ENCODE data around the gene PLAAT2.
"Not testable (repeated sequence)": the region's sequence is repeated elsewhere in the genome, so short reads cannot be mapped to it uniquely, and the experiment has no call there.

The PLAAT2 gene

DNA sequence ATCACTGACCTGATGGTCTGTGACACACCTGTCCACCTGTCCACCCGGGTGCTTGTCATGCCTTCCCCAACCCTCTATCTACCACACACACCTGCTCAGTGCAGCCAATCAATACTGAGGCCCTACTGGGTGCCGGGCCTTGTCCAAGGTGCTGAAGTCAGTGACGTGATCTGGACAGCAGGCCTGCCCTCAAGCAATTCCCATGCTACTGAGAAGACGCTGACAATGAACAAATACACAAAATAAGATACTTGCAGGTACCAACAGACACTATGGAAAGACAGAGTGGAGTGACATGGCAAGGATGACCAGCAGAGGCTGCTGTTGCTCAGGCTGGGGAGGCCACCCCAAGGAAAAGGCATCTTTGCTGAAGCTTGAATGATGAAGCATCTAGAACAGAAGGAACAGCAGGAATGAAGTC lies 29.8 kb upstream of the PLAAT2 start:
- Histone ChIP-seq H3K27me3 (replicated peaks in 2 of 5; ENCODE audit: control insufficient read depth in 4 of 5, insufficient read depth in 5 of 5, low read length in 4 of 5) (peaks cover 0 to 4% (median 0%) of the 10 kb centered on the region in 5 experiments), H3K9me3 (ENCODE audit: control extremely low read depth in 1 of 5, control insufficient read depth in 4 of 5, insufficient read depth in 2 of 5, low read depth in 1 of 5, low read length in 4 of 5) (no peaks in the 10 kb centered on the region), H3K27ac (ENCODE audit: insufficient read depth in 1 of 2, low read depth in 1 of 2, low read length in 2 of 2, poor library complexity in 1 of 2, severe bottlenecking in 2 of 2) (no peak overlapping the region), H3K4me1 (ENCODE audit: control extremely low read depth in 1 of 4, control insufficient read depth in 4 of 4, insufficient read depth in 4 of 4, low read length in 3 of 4) (no peaks in the 10 kb centered on the region), H3K4me3 (ENCODE audit: control insufficient read depth in 1 of 7, extremely low read depth in 1 of 7, insufficient read depth in 4 of 7, low read depth in 2 of 7, low read length in 6 of 7) (no peak overlapping the region), H3K36me3 (ENCODE audit: control insufficient read depth in 4 of 4, insufficient read depth in 4 of 4, low read length in 3 of 4) (no peaks in the 10 kb centered on the region)
- ChIA-PET CTCF (interaction anchor here (0.8 to 3.0 kb wide), 9 partner anchors 9 to 115 kb away, joined by 3 to 13 read pairs (median 4); no protein-coding TSS in a partner anchor), POLR2A (no interaction called here)
- WGBS (ENCODE audit: insufficient coverage): 93% methylated on average over 2 of the region's 4 CpGs
- DNase-seq: peak in 2 of 3 donors; percentile 48

DNA sequence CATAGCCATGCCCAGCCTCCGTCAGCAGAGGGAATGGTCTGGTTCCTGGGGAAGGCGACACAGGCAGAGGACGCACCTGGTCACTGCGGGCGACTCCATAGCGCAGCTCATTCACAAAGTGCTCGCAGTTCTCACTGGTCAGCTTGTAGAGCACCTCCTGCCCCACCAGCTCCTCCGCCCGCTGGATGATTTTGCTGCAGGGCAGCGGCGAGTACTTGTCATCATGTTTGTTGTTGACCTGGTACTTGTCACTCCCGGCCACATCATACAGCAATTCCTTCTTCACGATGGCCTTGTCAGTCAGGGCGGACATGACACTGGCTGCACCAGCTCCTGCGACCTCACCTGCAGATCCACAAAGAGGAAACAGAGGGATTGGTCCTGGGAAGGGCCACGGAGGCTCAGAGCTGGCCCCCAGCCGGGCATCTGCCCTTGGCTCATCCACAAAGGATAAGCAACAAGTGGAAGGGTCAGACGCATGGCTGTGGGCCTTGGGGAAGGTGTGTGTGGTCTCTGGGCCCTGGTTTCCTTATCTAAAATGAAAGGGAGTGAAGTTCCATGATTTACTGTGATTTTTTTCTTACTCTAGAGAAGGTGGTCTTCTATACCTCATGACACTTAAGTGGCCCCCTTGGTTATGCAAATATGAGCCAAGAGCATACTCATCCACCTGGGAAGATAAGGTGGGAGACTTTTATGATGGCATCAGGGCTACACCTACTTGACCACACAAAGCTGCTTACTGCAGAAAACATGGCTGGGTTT lies 27.0 kb upstream of the PLAAT2 start:
- Histone ChIP-seq H3K9me3 (ENCODE audit: control extremely low read depth in 1 of 5, control insufficient read depth in 4 of 5, insufficient read depth in 2 of 5, low read depth in 1 of 5, low read length in 4 of 5) (no peaks in the 10 kb centered on the region), H3K27ac (ENCODE audit: insufficient read depth in 1 of 2, low read depth in 1 of 2, low read length in 2 of 2, poor library complexity in 1 of 2, severe bottlenecking in 2 of 2) (no peak overlapping the region), H3K27me3 (replicated peaks in 2 of 5; ENCODE audit: control insufficient read depth in 4 of 5, insufficient read depth in 5 of 5, low read length in 4 of 5) (peaks cover 0 to 4% (median 0%) of the 10 kb centered on the region in 5 experiments), H3K36me3 (ENCODE audit: control insufficient read depth in 4 of 4, insufficient read depth in 4 of 4, low read length in 3 of 4) (no peaks in the 10 kb centered on the region), H3K4me1 (ENCODE audit: control extremely low read depth in 1 of 4, control insufficient read depth in 4 of 4, insufficient read depth in 4 of 4, low read length in 3 of 4) (no peaks in the 10 kb centered on the region), H3K4me3 (ENCODE audit: control insufficient read depth in 1 of 7, extremely low read depth in 1 of 7, insufficient read depth in 4 of 7, low read depth in 2 of 7, low read length in 6 of 7) (no peak overlapping the region)
- over 99% methylated on average over 18 of the region's 18 CpGs for WGBS (ENCODE audit: insufficient coverage)
- ChIA-PET POLR2A (no interaction called here), CTCF (interaction anchor here (0.8 to 1.2 kb wide), 2 partner anchors 18 to 46 kb away, joined by 3 read pairs; no protein-coding TSS in a partner anchor)
- DNase-seq: no peak

- Histone ChIP-seq H3K27ac (ENCODE audit: insufficient read depth in 1 of 2, low read depth in 1 of 2, low read length in 2 of 2, poor library complexity in 1 of 2, severe bottlenecking in 2 of 2) (no peak overlapping the region), H3K9me3 (ENCODE audit: control extremely low read depth in 1 of 5, control insufficient read depth in 4 of 5, insufficient read depth in 2 of 5, low read depth in 1 of 5, low read length in 4 of 5) (no peaks in the 10 kb centered on the region), H3K27me3 (replicated peaks in 2 of 5; ENCODE audit: control insufficient read depth in 4 of 5, insufficient read depth in 5 of 5, low read length in 4 of 5) (peaks cover 0 to 4% (median 0%) of the 10 kb centered on the region in 5 experiments), H3K36me3 (ENCODE audit: control insufficient read depth in 4 of 4, insufficient read depth in 4 of 4, low read length in 3 of 4) (no peaks in the 10 kb centered on the region), H3K4me3 (ENCODE audit: control insufficient read depth in 1 of 7, extremely low read depth in 1 of 7, insufficient read depth in 4 of 7, low read depth in 2 of 7, low read length in 6 of 7) (no peak overlapping the region), H3K4me1 (ENCODE audit: control extremely low read depth in 1 of 4, control insufficient read depth in 4 of 4, insufficient read depth in 4 of 4, low read length in 3 of 4) (no peaks in the 10 kb centered on the region)
- WGBS (ENCODE audit: insufficient coverage): 90% methylated on average over 2 of the region's 3 CpGs
- ChIA-PET POLR2A (no interaction called here), CTCF (interaction anchor here (0.7 kb wide), 1 partner anchor 51 kb away, joined by 3 read pairs; no protein-coding TSS in a partner anchor)
- no peak for DNase-seq
These were observed 25.8 kb upstream of the PLAAT2 start for GRCh38 chr11:63589000-63589399.

DNA sequence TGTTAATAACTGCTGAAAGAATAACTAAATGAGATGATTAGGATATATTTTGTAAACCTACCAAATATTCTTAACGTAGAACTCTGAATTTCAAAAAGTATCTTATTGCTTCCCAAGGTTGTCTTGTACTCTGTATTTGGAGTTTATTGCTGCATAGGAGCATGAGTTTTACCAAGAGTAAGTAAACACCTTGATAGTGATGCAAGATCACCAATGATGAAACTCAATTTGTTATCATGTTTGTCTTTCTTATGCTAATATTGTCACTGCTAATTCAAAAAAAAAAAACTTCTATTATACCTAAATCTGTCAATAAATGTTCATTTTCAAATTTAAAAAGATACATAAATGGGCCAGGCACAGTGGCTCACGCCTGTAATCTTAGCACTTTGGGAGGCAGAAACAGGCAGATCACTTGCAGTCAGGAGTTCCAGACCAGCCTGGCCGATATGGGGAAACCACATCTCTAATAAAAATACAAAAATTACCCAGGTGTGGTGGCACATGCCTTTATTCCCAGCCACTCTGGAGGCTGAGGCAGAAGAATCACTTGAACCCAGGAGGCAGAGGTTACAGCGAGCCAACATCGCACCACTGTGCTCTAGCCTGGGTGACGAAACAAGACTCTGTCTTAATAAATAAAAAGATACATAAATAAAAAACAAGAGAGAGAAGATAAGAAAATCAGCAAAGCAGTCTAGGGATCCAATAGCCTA lies 23.4 kb upstream of the PLAAT2 start:
- no peak overlapping the region for H3K4me3 ChIP-seq (ENCODE audit: control insufficient read depth in 1 of 7, extremely low read depth in 1 of 7, insufficient read depth in 4 of 7, low read depth in 2 of 7, low read length in 6 of 7)
- peaks cover 0 to 6% (median 5%) of the 10 kb centered on the region in 4 experiments for H3K4me1 ChIP-seq (ENCODE audit: control extremely low read depth in 1 of 4, control insufficient read depth in 4 of 4, insufficient read depth in 4 of 4, low read length in 3 of 4)
- WGBS (ENCODE audit: insufficient coverage): 94% methylated on average over 2 of the region's 6 CpGs
- ChIA-PET CTCF (interaction anchor here (1.5 kb wide), 1 partner anchor 20 kb away, joined by 4 read pairs; no protein-coding TSS in a partner anchor), POLR2A (no interaction called here)
- H3K27me3 ChIP-seq (replicated peaks in 2 of 5; ENCODE audit: control insufficient read depth in 4 of 5, insufficient read depth in 5 of 5, low read length in 4 of 5): peaks cover 0 to 4% (median 0%) of the 10 kb centered on the region in 5 experiments
- H3K36me3 ChIP-seq (ENCODE audit: control insufficient read depth in 4 of 4, insufficient read depth in 4 of 4, low read length in 3 of 4): no peaks in the 10 kb centered on the region
- H3K9me3 ChIP-seq (ENCODE audit: control extremely low read depth in 1 of 5, control insufficient read depth in 4 of 5, insufficient read depth in 2 of 5, low read depth in 1 of 5, low read length in 4 of 5): peaks cover 0 to 3% (median 0%) of the 10 kb centered on the region in 5 experiments
- DNase-seq: no peak
- H3K27ac ChIP-seq (ENCODE audit: insufficient read depth in 1 of 2, low read depth in 1 of 2, low read length in 2 of 2, poor library complexity in 1 of 2, severe bottlenecking in 2 of 2): no peak overlapping the region

DNA sequence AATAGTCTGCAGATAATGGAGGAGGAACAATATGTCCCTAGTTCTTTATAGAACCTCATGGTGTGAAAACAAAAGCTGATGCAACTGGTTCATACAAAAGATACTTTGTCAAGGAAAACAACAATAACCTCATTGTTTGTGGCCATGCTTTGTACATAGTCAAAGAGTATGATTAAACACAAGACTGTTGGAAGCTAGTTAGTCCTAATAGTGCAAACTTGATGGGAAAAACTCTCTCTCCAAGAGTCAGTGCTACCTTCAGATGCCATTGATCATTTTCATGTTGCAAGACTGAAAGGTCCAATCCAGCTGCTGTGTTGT lies 20.1 kb upstream of the PLAAT2 start:
- H3K27ac ChIP-seq (ENCODE audit: insufficient read depth in 1 of 2, low read depth in 1 of 2, low read length in 2 of 2, poor library complexity in 1 of 2, severe bottlenecking in 2 of 2): no peak overlapping the region
- no peaks in the 10 kb centered on the region for H3K36me3 ChIP-seq (ENCODE audit: control insufficient read depth in 4 of 4, insufficient read depth in 4 of 4, low read length in 3 of 4)
- ChIA-PET POLR2A (interaction anchor here (0.6 to 1.0 kb wide), 2 partner anchors 11 to 67 kb away, joined by 4 to 6 read pairs; no protein-coding TSS in a partner anchor), CTCF (interaction anchor here (0.6 to 1.8 kb wide), 15 partner anchors 9 to 79 kb away, joined by 3 to 8 read pairs (median 4); partner anchors contain the start of gene PLAAT4)
- H3K4me3 ChIP-seq (ENCODE audit: control insufficient read depth in 1 of 7, extremely low read depth in 1 of 7, insufficient read depth in 4 of 7, low read depth in 2 of 7, low read length in 6 of 7): no peak overlapping the region
- no peaks in the 10 kb centered on the region for H3K27me3 ChIP-seq (replicated peaks in 2 of 5; ENCODE audit: control insufficient read depth in 4 of 5, insufficient read depth in 5 of 5, low read length in 4 of 5)
- peaks cover 0 to 6% (median 5%) of the 10 kb centered on the region in 4 experiments for H3K4me1 ChIP-seq (ENCODE audit: control extremely low read depth in 1 of 4, control insufficient read depth in 4 of 4, insufficient read depth in 4 of 4, low read length in 3 of 4)
- no peak for DNase-seq
- peaks cover 1 to 16% (median 11%) of the 10 kb centered on the region in 5 experiments for H3K9me3 ChIP-seq (ENCODE audit: control extremely low read depth in 1 of 5, control insufficient read depth in 4 of 5, insufficient read depth in 2 of 5, low read depth in 1 of 5, low read length in 4 of 5)

DNA sequence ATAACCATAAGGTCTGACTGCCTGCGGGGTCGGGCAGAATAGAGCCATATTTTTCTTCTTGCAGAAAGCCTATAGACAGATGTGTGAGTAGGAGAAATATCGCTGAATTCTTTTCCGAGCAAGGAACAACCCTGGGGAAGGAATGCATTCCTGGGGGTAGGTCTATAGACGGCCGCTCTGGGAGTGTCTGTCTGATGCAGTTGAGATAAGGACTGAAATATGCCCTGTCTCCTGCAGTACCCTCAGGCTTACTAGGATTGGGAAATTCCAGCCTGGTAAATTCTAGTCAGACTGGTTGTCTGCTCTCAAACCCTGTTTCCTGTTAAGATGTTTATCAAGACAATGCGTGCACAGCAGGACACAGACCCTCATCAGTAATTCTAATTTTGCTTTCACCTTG lies 18.0 kb upstream of the PLAAT2 start:
- WGBS (ENCODE audit: insufficient coverage): 61% methylated on average over 5 of the region's 7 CpGs
- H3K36me3 ChIP-seq (ENCODE audit: control insufficient read depth in 4 of 4, insufficient read depth in 4 of 4, low read length in 3 of 4); H3K27me3 ChIP-seq (replicated peaks in 2 of 5; ENCODE audit: control insufficient read depth in 4 of 5, insufficient read depth in 5 of 5, low read length in 4 of 5); H3K4me3 ChIP-seq (ENCODE audit: control insufficient read depth in 1 of 7, extremely low read depth in 1 of 7, insufficient read depth in 4 of 7, low read depth in 2 of 7, low read length in 6 of 7); POLR2A ChIA-PET; H3K4me1 ChIP-seq (ENCODE audit: control extremely low read depth in 1 of 4, control insufficient read depth in 4 of 4, insufficient read depth in 4 of 4, low read length in 3 of 4); CTCF ChIA-PET; H3K27ac ChIP-seq (ENCODE audit: insufficient read depth in 1 of 2, low read depth in 1 of 2, low read length in 2 of 2, poor library complexity in 1 of 2, severe bottlenecking in 2 of 2): not testable (repeated sequence)
- H3K9me3 ChIP-seq (ENCODE audit: control extremely low read depth in 1 of 5, control insufficient read depth in 4 of 5, insufficient read depth in 2 of 5, low read depth in 1 of 5, low read length in 4 of 5): peaks cover 1 to 16% (median 11%) of the 10 kb centered on the region in 5 experiments
- DNase-seq: peak in 2 of 3 donors; percentile 25 to 51

DNA sequence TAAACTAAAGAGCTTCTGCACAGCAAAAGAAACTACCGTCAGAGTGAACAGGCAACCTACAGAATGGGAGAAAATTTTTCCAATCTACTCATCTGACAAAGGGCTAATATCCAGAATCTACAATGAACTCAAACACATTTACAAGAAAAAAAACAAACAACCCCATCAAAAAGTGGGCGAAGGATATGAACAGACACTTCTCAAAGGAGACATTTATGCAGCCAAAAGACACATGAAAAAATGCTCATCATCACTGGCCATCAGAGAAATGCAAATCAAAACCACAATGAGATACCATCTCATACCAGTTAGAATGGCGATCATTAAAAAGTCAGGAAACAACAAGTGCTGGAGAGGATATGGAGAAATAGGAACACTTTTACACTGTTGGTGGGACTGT lies 15.7 kb upstream of the PLAAT2 start:
- peaks cover 1 to 16% (median 11%) of the 10 kb centered on the region in 5 experiments for H3K9me3 ChIP-seq (ENCODE audit: control extremely low read depth in 1 of 5, control insufficient read depth in 4 of 5, insufficient read depth in 2 of 5, low read depth in 1 of 5, low read length in 4 of 5)
- H3K27ac ChIP-seq (ENCODE audit: insufficient read depth in 1 of 2, low read depth in 1 of 2, low read length in 2 of 2, poor library complexity in 1 of 2, severe bottlenecking in 2 of 2); H3K36me3 ChIP-seq (ENCODE audit: control insufficient read depth in 4 of 4, insufficient read depth in 4 of 4, low read length in 3 of 4); H3K4me3 ChIP-seq (ENCODE audit: control insufficient read depth in 1 of 7, extremely low read depth in 1 of 7, insufficient read depth in 4 of 7, low read depth in 2 of 7, low read length in 6 of 7); POLR2A ChIA-PET; H3K27me3 ChIP-seq (replicated peaks in 2 of 5; ENCODE audit: control insufficient read depth in 4 of 5, insufficient read depth in 5 of 5, low read length in 4 of 5); DNase-seq; CTCF ChIA-PET: not testable (repeated sequence)
- H3K4me1 ChIP-seq (ENCODE audit: control extremely low read depth in 1 of 4, control insufficient read depth in 4 of 4, insufficient read depth in 4 of 4, low read length in 3 of 4): peaks cover 0 to 19% (median 16%) of the 10 kb centered on the region in 4 experiments
- no CpG with 5 or more reads among the region's 3 CpGs for WGBS (ENCODE audit: insufficient coverage)
